Progenitor cell of endocrine pancreas (in vitro differentiated cells): ENCODE measurements around the gene NDST1. TPM values are rescaled to one million over a fixed set of nuclear protein-coding genes. Genes with fewer than 3 reads are reported as not detected.
"Not testable (repeated sequence)": the region's sequence is repeated elsewhere in the genome, so short reads cannot be mapped to it uniquely, and the experiment has no call there.

Experiments used
- DNase-seq: peaks from one replicate; pipeline ENCODE4 v3.0.0; 2021; ENCODE audit warnings: low spot score; ENCODE audit not compliant: unreplicated experiment
- H3K27ac Mint-ChIP-seq: 2 replicates; pipeline ENCODE4 v1.8.0; 2021; ENCODE audit warnings: mild to moderate bottlenecking, moderate library complexity, mixed read lengths
- H3K27me3 Mint-ChIP-seq: 2 replicates; pipeline ENCODE4 v1.8.0; 2021; ENCODE audit warnings: mixed read lengths
- H3K36me3 Mint-ChIP-seq: 2 replicates; pipeline ENCODE4 v1.8.0; 2022; ENCODE audit warnings: mixed read lengths; ENCODE audit not compliant: insufficient read depth
- H3K4me1 Mint-ChIP-seq: 2 replicates; pipeline ENCODE4 v1.8.0; 2021; ENCODE audit warnings: low read depth, mixed read lengths
- H3K4me3 Mint-ChIP-seq: 2 replicates; pipeline ENCODE4 v1.8.0; 2021; ENCODE audit warnings: low read depth, mild to moderate bottlenecking, moderate library complexity, mixed read lengths
- H3K9me3 Mint-ChIP-seq: 2 replicates; pipeline ENCODE4 v1.8.0; 2021; ENCODE audit warnings: low read depth, mixed read lengths
- total RNA-seq: library from RNA; stranded (reverse); gene quantifications from 2 replicates; pipeline ENCODE4 v1.2.1, GENCODE V29; 2021
- TF ChIP-seq, protein P1 (sequence below): fragments of 200-600 bp; sonication (generic); IDR thresholded peaks from one replicate; pipeline ENCODE4 v1.5.0; 2021; ENCODE audit warnings: antibody characterized with exemption, mild to moderate bottlenecking; ENCODE audit not compliant: unreplicated experiment

NDST1 gene
- total RNA-seq, 1 donor from 2014 or later, result 169 TPM

DNA sequence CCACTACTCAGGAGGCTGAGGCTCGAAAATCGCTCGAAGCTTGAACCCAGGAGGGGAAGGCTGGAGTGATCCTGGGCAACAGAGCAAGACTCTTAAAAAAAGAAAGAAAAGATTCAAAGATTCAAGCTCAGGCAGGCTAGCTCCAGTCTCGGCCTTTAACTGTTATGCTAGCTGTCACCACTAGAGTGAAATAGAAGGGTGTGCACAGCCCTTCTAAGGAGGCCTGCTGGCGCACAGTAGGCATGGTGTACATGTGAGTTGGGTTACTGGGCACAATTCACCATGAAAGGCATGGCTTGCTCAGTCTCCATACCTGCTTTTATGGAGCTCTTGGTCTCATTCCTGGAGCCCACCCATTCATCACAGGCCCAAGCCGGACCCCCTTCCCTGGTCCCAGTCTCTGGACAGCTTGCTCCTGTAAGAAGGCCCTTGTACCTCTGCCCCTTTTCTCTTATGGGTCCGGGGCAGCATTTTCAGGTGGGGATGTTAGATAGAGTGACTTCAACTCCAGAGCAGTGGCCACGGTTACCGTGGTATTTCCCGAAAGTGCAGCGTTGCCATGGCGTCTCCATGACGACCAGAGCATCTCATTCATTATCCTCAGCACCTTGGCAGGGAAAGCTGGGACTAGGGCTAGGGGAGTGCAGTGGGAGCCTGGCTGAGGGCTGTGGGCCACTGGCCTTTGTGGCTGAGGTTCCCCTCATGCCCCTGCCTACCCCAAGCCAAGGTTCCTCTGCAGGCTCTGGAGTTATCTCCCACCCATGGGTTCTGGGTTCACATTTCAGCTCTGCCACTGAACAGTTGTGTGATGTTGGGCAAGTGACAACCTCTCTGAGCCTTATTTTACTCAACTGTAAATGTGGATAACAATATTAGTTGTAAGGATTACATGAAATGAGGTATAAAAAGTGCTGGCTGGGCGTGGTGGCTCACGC is 5.7 kb downstream of the NDST1 start:
- no peak for DNase-seq
- Mint-ChIP-seq H3K27ac (peak overlapping the region; percentile 52), H3K4me3 (no peak overlapping the region), H3K27me3 (no peaks in the 10 kb centered on the region), H3K36me3 (peaks cover 4% of the 10 kb centered on the region), H3K9me3 (no peaks in the 10 kb centered on the region), H3K4me1 (peaks cover 59% of the 10 kb centered on the region)
- TF ChIP-seq, protein P1, sequence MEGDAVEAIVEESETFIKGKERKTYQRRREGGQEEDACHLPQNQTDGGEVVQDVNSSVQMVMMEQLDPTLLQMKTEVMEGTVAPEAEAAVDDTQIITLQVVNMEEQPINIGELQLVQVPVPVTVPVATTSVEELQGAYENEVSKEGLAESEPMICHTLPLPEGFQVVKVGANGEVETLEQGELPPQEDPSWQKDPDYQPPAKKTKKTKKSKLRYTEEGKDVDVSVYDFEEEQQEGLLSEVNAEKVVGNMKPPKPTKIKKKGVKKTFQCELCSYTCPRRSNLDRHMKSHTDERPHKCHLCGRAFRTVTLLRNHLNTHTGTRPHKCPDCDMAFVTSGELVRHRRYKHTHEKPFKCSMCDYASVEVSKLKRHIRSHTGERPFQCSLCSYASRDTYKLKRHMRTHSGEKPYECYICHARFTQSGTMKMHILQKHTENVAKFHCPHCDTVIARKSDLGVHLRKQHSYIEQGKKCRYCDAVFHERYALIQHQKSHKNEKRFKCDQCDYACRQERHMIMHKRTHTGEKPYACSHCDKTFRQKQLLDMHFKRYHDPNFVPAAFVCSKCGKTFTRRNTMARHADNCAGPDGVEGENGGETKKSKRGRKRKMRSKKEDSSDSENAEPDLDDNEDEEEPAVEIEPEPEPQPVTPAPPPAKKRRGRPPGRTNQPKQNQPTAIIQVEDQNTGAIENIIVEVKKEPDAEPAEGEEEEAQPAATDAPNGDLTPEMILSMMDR, result peak; percentile 37

DNA sequence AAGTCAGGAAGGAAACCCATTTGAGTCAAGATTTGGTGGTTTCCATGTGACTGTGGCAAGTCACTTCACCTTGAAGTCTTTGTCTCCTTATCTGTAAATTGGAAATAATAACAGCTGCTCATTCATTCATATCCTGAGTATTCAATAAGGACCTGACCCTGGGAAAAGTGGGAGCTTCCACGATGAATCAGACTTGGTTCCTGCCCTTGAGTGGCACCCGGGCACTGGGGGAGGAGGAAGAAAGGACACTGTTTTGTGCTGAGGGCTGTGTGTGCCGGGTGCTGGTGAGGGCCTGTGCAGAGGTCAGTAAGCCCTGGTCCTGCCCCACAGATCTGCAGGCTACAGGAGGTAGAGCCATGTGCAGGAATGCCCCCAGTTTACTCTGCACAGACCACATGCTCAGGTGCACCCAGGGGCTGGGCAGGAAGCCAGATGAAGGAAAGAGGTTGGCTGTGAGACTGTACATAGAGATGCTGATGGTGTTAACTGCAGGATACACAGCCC is 6.8 kb downstream of the NDST1 start:
- Mint-ChIP-seq H3K27ac (peak overlapping the region; percentile 10), H3K9me3 (no peaks in the 10 kb centered on the region), H3K4me3 (no peak overlapping the region), H3K36me3 (peaks cover 7% of the 10 kb centered on the region), H3K27me3 (no peaks in the 10 kb centered on the region), H3K4me1 (peaks cover 59% of the 10 kb centered on the region)
- no peak for DNase-seq
- TF ChIP-seq, protein P1, result no peak

DNA sequence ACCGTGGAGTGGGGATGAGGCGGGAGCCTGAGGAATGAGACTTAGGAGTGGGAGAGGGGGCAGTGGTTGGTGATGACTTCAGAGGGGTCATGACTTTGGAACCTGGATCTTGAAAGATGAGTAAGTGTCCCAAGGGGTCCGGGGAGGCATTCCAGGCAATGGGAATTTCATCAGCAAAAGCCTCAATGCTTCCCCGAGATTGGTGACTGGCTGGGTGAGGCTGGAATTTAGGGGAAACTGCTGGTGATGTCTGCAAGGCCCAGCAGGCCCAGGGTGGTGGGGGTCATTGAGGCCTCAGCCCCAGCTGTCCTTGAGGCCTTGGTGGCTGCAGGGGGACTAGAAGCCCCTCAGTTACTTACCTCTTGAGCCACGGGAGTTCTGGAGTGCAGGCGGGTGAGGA is 7.5 kb downstream of the NDST1 start:
- H3K36me3 Mint-ChIP-seq, result peaks cover 8% of the 10 kb centered on the region
- no peak for DNase-seq
- TF ChIP-seq, protein P1, result no peak
- H3K4me1 Mint-ChIP-seq, result peaks cover 58% of the 10 kb centered on the region
- no peak overlapping the region for H3K4me3 Mint-ChIP-seq
- H3K27ac Mint-ChIP-seq, result peak overlapping the region; percentile 38
- no peaks in the 10 kb centered on the region for H3K9me3 Mint-ChIP-seq
- no peaks in the 10 kb centered on the region for H3K27me3 Mint-ChIP-seq

DNA sequence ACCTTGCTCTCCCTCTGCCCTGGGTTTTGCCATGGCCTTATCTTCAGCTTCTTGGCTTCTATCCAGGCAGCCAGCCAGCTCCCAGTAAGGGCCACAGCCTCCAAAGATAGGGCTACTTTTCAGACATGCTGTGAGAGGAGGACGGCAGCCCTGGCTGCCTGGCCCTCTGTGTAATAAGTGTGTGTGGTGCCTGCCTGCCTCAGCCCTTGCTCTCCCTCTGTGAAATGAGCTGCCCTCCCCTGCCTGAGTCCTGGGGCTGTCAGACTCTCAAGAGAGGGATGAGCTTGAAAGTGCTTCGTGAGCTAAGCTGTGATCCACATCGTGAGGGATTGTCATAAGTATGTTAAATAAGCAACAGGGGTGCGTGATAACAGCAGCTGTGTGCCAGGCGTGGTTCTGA is 8.1 kb downstream of the NDST1 start:
- no peak overlapping the region for H3K4me3 Mint-ChIP-seq
- no peak overlapping the region for H3K27ac Mint-ChIP-seq
- H3K27me3 Mint-ChIP-seq, result no peaks in the 10 kb centered on the region
- H3K9me3 Mint-ChIP-seq, result no peaks in the 10 kb centered on the region
- H3K36me3 Mint-ChIP-seq, result peaks cover 8% of the 10 kb centered on the region
- TF ChIP-seq, protein P1, result no peak
- no peak for DNase-seq
- H3K4me1 Mint-ChIP-seq, result peaks cover 53% of the 10 kb centered on the region

DNA sequence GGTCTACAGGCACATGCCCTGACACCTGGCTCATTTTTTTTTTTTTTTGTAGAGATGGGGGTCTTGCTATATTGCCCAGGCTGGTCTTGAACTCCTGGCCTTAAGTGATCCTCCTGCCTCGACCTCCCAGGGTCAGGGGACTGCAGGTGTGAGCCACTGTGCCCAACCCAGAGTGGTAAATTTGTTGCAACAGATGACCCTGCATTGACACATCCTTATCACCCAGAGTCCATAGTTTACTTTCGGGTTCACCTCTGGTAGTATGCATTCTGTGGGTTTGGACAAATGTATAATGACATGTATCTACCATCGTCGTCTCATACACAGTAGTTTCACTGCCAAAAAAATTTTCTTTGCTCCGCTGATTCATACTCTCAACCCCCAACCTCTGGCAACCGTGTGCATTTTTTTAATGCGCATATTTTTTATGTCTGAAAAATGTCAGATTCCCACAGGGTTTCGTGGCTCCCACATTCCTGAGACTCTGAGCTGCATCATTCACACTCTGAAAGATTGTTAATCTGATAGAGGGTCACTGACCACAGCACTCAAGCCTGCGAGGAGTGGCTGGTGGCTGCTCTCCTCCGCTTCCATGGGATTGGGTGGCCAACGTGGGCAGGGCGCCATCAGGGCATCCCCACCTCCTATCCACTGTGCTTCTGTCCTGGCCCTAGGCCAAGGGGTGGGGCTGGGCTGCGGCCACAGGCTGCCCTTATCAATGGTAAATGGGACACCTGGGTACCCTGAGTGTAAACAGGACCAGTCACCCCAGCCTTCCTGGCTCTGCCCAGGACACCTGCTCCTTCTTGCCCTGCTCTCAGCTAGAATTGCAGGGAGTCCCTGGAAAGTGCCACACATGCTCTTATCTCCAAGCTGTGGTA is 9.6 kb downstream of the NDST1 start:
- DNase-seq, result no peak
- no peak overlapping the region for H3K4me3 Mint-ChIP-seq
- no peaks in the 10 kb centered on the region for H3K9me3 Mint-ChIP-seq
- H3K4me1 Mint-ChIP-seq, result peaks cover 50% of the 10 kb centered on the region
- peak overlapping the region; percentile 73 for H3K27ac Mint-ChIP-seq
- peaks cover 8% of the 10 kb centered on the region for H3K36me3 Mint-ChIP-seq
- no peaks in the 10 kb centered on the region for H3K27me3 Mint-ChIP-seq
- TF ChIP-seq, protein P1, result no peak

DNA sequence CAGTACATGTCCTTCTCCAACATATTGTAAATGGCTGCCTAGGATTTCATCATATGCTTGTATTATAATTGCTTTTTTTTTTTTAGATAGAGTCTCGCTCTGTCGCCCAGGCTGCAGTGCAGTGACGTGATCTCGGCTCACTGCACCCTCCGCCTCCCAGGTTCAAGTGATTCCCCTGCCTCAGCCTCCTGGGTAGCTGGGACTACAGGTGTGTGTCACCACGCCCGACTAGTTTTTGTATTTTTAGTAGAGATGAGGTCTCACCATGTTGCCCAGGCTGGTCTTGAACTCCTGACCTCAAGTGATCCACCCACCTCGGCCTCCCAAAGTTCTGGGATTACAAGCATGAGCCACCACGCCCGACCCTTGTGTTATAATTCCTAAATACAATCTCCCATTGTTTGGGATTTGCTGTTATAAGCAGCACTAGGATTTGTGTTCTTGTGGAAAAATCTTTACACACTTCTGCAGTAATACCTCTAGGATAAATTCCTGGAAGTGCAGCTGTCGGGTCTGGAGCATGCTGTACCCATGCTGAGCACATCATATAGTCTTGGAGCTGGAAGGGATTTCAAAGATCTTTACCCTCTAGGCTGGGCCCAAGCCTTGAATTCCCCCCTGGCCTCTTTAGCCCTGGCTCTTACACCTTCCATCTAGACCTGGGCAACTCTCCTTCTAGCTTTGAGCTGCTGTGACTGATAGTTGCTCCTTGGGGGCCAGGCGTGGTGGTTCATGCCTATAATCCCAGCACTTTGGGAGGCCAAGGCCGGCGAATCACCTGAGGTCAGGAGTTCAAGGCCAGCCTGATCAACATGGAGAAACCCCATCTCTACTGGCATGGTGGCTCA is 11.0 kb downstream of the NDST1 start:
- Mint-ChIP-seq H3K4me1 (peaks cover 60% of the 10 kb centered on the region), H3K27ac (peak overlapping the region; percentile 73)
- H3K9me3 Mint-ChIP-seq, H3K36me3 Mint-ChIP-seq, H3K27me3 Mint-ChIP-seq, DNase-seq, H3K4me3 Mint-ChIP-seq: not testable (repeated sequence)
